ENCODE measurements around the gene TAF9. TPM values are rescaled to one million over a fixed set of nuclear protein-coding genes. Genes with fewer than 3 reads are reported as not detected.

TAF9 gene
- total RNA-seq, 4 donors from 2014 or later, result 26.8 to 48.1 (median 31.2) TPM

- 2% methylated on average over 23 to 38 of the region's 39 CpGs for WGBS, 2 donors
- H3K4me3 ChIP-seq (ENCODE audit: low read depth, poor library complexity, severe bottlenecking), result peak overlapping the region; percentile 61
- intact Hi-C loops (cut with DNase I; ENCODE audit: low total_unique reads), result no loop called here
- DNase-seq (ENCODE audit: low spot score in 2 of 2), result no peak
- no peak for TF ChIP-seq CTCF (IDR thresholded peaks at IDR 0.05)
- no peak for TF ChIP-seq POLR2A (IDR thresholded peaks at IDR 0.05)
Observed at GRCh38 chr5:69368458-69369339, 621 bp downstream of the TAF9 start.

DNA sequence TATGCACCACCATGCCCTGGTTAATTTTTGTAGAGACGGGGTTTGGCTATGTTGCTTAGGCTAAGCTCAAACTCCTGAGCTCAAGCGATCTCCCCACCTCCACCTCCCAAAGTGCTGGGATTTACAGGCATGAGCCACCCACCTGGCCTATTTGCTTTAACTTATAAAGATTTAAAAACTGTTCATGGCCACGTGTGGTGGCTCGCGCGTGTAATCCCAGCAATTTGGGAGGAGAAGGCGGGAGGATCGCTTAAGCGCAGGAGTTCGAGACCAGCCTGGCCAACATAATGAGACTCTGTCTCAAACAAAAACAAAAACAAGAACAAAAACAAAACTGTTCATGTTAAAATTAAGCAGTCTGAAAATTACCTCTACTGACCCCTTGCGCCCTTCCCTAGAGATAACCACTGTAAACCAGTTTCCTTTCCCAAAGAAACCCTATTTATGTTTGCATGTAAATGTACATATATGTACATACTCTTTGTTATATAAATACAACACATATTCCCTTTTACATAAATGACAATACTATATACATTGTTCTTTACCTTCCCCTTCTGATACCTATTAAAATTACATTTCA is 1.5 kb downstream of the TAF9 start:
- 90 to 94% methylated on average over 11 of the region's 11 CpGs for WGBS, 2 donors
- no peak for TF ChIP-seq POLR2A (IDR thresholded peaks at IDR 0.05)
- no peak for TF ChIP-seq CTCF (IDR thresholded peaks at IDR 0.05)
- no peak overlapping the region for H3K4me3 ChIP-seq (ENCODE audit: low read depth, poor library complexity, severe bottlenecking)
- intact Hi-C loops (cut with DNase I; ENCODE audit: low total_unique reads), result no loop called here
- no peak for DNase-seq (ENCODE audit: low spot score in 2 of 2)

DNA sequence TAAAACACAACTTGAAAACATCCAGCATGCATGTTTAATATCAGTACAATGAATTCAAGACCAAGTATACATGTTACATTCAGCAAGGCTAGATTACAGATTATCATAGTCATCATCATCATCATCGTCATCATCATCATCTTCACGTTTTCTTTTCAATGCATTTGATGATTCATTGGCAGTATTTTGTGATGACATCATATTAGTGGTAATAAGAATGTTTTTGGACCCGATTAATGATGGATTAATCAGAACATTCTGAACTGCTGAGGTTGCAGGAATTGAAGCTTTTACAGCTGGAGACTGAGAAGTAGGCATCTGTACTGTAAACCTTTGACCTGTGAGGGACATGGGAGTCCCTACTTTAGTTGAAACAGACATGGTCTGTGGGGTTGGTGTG is 4.5 kb downstream of the TAF9 start:
- no peak for TF ChIP-seq POLR2A (IDR thresholded peaks at IDR 0.05)
- TF ChIP-seq CTCF (IDR thresholded peaks at IDR 0.05), result no peak
- H3K4me3 ChIP-seq (ENCODE audit: low read depth, poor library complexity, severe bottlenecking), result no peak overlapping the region
- intact Hi-C loops (cut with DNase I; ENCODE audit: low total_unique reads), result no loop called here
- DNase-seq (ENCODE audit: low spot score in 2 of 2), result no peak
- WGBS, 2 donors, result 49 to 52% methylated on average over 3 of the region's 3 CpGs

- intact Hi-C loops (cut with DNase I; ENCODE audit: low total_unique reads), result no loop called here
- no peak for DNase-seq (ENCODE audit: low spot score in 2 of 2)
- no peak overlapping the region for H3K4me3 ChIP-seq (ENCODE audit: low read depth, poor library complexity, severe bottlenecking)
- TF ChIP-seq POLR2A (IDR thresholded peaks at IDR 0.05) (no peak), CTCF (IDR thresholded peaks at IDR 0.05) (no peak)
- WGBS, 2 donors, result 53 to 55% methylated on average over 3 of the region's 3 CpGs
Observed at GRCh38 chr5:69364414-69364813, 4.9 kb downstream of the TAF9 start.

GRCh38 chr5:69360442-69360841 is 8.9 kb downstream of the TAF9 start:
- intact Hi-C loops (cut with DNase I; ENCODE audit: low total_unique reads), result no loop called here
- no peak overlapping the region for H3K4me3 ChIP-seq (ENCODE audit: low read depth, poor library complexity, severe bottlenecking)
- no peak for DNase-seq (ENCODE audit: low spot score in 2 of 2)
- WGBS, 2 donors, result 94 to 96% methylated on average over 1 of the region's 1 CpG
- no peak for TF ChIP-seq CTCF (IDR thresholded peaks at IDR 0.05)
- no peak for TF ChIP-seq POLR2A (IDR thresholded peaks at IDR 0.05)

All from lower leg skin (tissue), 4 donors.